SK-N-SH (cell line): ENCODE results near the gene ACO1.

Experiments
- EP300 ChIP-seq, 2 experiments: IDR thresholded peaks; 2 replicates each; pipeline versions ENCODE4 v1.4.0 to v1.6.1; 2012; ENCODE audit warnings: borderline replicate concordance in 1 of 2, low read depth in 1 of 2, low read length in 1 of 2
- FOXM1 ChIP-seq: IDR thresholded peaks from 2 replicates; pipeline ENCODE4 v1.4.0; 2012; ENCODE audit warnings: low read depth, mild to moderate bottlenecking
- GATA2 ChIP-seq: sonication (generic); formaldehyde crosslinking; IDR thresholded peaks from 2 replicates; pipeline ENCODE4 v1.5.0; 2020; ENCODE audit warnings: mild to moderate bottlenecking, missing genetic modification reagents
- JUND ChIP-seq: IDR thresholded peaks from 2 replicates; pipeline ENCODE4 v1.4.0; 2012
- POLR2AphosphoS5 ChIP-seq: IDR thresholded peaks from 2 replicates; pipeline ENCODE4 v1.6.1; 2012; ENCODE audit warnings: low read depth, low read length
- RAD21 ChIP-seq: IDR thresholded peaks from 2 replicates; pipeline ENCODE4 v1.6.1; 2012; ENCODE audit warnings: mild to moderate bottlenecking, low read length
- RCOR1 ChIP-seq: fragments of 150-350 bp; IDR thresholded peaks from 2 replicates; pipeline ENCODE4 v1.6.1; 2017; ENCODE audit warnings: antibody characterized with exemption, low read length
- RFX5 ChIP-seq: IDR thresholded peaks from 2 replicates; pipeline ENCODE4 v1.6.1; 2012; ENCODE audit warnings: mild to moderate bottlenecking, improper control_type of control experiment, low read length
- YY1 ChIP-seq: IDR thresholded peaks from 2 replicates; pipeline ENCODE4 v1.4.0; 2012; ENCODE audit warnings: low read depth, mild to moderate bottlenecking
- TF ChIP-seq, protein P1 (sequence below): fragments of 200-600 bp; sonication (generic); IDR thresholded peaks from 2 replicates; pipeline ENCODE4 v1.6.1; 2017; ENCODE audit warnings: antibody characterized with exemption, mild to moderate bottlenecking, moderate library complexity

DNA sequence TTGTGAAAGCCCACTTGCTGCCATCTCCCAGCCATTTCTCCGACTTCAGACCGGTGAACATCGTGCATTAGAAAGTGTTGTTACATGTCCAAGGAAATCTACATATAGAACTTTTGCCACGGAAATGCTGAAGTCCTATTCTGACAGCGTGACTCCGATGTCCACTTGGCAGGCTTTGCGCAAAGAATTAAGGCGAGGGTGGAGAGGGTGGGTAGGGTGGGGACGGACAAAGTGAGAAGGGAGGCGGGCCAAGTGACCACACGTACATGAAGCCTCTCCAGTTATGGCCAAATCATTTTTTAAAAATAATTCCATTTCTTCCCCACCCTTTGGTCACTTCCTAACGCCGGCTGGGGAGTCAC lies 460 bp upstream of the ACO1 start:
- TF ChIP-seq, protein P1, sequence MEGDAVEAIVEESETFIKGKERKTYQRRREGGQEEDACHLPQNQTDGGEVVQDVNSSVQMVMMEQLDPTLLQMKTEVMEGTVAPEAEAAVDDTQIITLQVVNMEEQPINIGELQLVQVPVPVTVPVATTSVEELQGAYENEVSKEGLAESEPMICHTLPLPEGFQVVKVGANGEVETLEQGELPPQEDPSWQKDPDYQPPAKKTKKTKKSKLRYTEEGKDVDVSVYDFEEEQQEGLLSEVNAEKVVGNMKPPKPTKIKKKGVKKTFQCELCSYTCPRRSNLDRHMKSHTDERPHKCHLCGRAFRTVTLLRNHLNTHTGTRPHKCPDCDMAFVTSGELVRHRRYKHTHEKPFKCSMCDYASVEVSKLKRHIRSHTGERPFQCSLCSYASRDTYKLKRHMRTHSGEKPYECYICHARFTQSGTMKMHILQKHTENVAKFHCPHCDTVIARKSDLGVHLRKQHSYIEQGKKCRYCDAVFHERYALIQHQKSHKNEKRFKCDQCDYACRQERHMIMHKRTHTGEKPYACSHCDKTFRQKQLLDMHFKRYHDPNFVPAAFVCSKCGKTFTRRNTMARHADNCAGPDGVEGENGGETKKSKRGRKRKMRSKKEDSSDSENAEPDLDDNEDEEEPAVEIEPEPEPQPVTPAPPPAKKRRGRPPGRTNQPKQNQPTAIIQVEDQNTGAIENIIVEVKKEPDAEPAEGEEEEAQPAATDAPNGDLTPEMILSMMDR = no peak
- no peak for TF ChIP-seq FOXM1
- TF ChIP-seq EP300 (IDR thresholded peaks at IDR 0.05; ENCODE audit: borderline replicate concordance in 1 of 2, low read depth in 1 of 2, low read length in 1 of 2) = no peak
- TF ChIP-seq YY1 = no peak
- no peak for TF ChIP-seq POLR2AphosphoS5
- TF ChIP-seq RCOR1 = no peak
- no peak for TF ChIP-seq JUND
- no peak for TF ChIP-seq GATA2
- TF ChIP-seq RAD21 = no peak
- no peak for TF ChIP-seq RFX5
